HG03045 (cell line): Measurements from ENCODE around the gene H6PD.

Experiments
- ATAC-seq: cut with Tn5 transposase; IDR thresholded peaks from one replicate; pipeline ENCODE4 v1.9.1; 2021; ENCODE audit warnings: mild to moderate bottlenecking, moderate library complexity; ENCODE audit not compliant: unreplicated experiment

H6PD gene

GRCh38 chr1:9239622-9240401 is 5.2 kb downstream of the H6PD start:
- no peak for ATAC-seq

DNA sequence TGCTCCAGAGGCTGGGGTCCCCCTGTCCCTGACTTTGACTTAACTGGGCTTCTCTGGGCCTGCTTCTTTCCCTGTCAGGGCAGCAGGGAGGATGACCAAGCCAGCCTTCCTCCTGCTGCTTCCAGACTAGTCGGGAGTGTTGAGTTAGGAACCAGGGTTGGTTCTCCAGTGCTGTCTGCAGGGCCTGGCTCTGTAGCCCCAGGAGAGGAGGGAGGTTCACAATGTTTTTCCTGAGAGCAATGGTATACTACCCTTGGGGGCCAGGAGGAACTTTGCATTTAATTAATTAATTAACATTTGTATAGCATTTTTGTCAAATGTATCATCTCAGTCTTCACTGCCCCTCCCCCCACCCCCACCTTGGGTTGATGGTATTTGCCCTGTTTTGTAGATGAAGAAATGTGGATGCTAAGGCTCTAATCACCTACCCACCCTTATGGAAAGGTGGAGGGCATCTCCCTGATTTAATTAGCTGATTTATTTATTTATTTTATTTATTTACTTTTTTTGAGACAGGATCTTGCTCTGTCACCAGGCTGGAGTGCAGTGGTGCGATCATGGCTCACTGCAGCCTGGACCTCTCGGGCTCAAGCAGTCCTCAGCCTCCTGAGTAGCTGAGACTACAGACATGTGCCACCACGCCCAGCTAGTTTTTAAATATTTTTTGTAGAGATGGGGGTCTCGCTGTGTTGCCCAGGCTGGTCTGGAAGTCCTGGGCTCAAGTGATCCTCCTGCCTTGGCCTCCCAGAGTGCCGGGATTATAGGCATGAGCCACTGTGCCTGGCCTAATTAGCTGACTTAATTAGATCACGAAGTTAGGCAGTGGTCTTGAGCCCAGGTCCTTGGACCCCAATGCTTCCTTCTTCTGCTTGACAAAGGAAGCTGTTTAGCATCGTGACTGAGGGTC is 6.6 kb downstream of the H6PD start:
- ATAC-seq: no peak

GRCh38 chr1:9241891-9242290 is 7.3 kb downstream of the H6PD start:
- ATAC-seq: no peak

GRCh38 chr1:9242338-9242969 is 7.9 kb downstream of the H6PD start:
- ATAC-seq: no peak

DNA sequence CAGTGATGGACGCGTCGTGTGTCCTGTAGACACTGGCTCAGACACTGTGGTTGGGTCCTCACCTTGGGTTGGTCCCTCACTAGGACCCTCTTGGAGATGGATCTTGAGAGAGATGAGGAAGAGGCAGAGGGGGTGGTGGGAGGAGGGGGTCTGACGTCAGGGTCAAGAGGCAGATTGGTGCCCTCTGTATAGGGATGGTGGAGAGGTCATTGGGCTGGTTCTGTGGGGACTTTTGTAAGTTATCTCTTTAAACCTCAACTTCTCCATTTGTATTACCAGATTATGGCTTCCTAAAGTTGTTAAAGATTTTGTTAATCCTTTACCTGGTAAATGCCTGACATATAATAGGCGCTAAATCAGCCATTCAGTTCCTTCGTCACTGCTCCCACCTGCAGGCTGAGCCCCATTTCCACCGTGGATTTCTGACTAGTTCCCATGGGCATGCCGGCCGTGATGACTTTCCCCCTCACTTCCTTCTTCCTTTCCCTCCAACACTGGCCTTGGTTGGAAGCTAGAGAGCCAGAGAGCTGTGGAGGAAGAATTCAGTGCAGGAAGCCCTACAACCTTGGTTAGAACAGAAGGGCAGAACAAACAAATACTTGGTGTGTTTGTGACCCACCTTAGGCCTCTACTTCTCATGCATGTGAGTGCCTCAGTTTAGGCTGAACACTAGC is 8.6 kb downstream of the H6PD start:
- no peak for ATAC-seq

GRCh38 chr1:9244501-9245229 is 10.1 kb downstream of the H6PD start:
- no peak for ATAC-seq

- no peak for ATAC-seq
These were observed 10.7 kb downstream of the H6PD start for GRCh38 chr1:9245230-9245619.

DNA sequence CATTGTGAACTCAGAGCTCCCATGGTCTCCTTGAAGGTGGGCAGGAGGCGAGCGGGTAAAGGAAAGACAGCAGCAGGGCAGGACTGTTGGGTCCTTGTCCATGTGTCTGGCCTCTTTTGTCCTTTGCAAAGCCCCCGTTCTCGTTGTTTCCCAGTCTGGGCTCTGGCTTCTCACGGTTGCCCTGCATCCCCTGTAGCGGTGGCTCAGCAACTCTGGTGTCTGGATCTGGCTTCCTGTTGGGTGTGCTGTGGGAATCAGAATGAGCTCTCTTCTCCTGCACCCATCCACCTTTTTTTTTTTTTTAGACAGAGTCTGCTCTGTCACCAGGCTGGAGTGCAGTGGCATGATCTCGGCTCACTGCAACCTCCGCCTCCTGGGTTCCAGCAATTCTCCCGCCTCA is 11.1 kb downstream of the H6PD start:
- no peak for ATAC-seq

- ATAC-seq: no peak
These were observed 11.6 kb downstream of the H6PD start for GRCh38 chr1:9246215-9246614.

GRCh38 chr1:9246841-9247785 is 12.5 kb downstream of the H6PD start:
- no peak for ATAC-seq

DNA sequence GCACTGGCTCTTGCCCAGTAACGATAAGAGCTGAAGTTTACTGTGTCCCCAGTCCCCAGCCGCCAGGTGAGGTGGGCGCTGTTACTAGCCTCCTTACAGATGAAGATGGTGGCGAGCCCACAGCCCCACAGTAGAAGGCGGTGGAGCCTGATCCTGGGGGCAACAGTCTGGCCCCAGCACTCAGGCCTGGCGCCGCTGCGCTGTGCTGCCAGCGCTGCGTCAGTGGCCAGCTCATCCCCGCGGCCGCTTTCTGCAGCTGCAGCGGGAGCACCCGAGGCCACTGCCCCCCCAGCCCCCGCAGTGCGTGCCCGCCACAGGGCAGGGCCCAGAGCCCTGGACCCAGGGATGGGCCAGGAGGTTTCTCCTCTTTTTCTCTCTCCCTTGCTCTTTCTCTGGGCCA is 13.3 kb downstream of the H6PD start:
- ATAC-seq: no peak

DNA sequence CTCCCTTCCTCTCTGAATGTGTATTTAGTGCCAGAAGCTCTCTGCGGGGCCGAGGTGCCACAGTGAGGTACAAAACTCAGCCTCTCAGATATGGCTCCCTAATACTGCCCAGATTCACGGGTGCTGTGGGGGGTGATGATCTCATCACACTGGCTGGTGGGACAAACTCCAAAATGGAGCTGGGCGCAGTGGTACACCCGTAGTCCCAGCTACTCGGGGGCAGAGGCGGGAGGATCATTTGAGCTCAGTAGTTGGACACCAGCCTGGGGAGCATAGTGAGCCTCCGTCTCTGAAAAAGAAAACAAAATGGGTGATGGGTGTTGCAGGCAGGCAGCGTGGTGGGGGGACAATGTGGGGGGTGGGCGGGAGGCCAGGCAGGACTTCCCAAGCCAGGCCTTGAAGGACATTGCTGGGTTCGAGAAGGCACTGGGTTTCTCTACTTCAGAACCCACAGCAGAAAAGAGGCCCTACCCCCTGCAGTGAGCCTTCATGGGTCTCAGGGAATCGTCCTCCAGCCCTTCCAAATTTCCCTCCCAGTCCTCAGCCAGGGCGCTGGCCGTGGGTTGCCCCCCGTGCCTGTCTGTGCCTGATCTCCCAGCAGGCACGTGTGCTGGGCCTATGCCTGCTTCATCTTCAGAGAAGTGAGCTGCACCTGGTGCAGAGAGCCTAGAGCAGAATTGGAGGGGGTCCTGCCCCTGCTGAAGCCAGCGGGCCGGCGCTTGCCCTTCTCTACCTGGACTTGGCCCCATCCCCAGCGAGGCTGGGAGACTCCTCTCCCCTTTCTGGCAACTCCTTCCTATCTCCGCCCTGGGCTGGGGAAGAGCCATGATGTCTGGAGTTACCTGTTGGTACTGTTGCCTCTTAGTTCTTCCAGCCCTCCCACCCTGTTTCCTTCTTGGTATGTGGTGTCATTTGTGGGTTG is 14.0 kb downstream of the H6PD start:
- ATAC-seq: no peak

DNA sequence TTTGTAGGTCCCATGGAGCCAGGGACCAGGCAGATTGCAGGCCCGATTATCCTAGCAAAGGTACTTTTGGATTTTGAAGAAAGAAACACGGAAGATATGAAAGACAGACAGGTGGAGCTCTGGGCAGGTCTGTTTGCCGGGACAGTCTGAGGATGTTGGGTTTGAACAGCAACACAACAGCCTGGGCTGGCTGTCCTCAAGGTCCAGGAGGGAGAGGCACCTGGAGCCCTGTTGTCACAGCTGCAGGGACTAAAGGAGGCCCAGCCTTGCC is 14.6 kb downstream of the H6PD start:
- ATAC-seq: no peak

- ATAC-seq: no peak
These were observed 15.2 kb downstream of the H6PD start for GRCh38 chr1:9249534-9250410.

DNA sequence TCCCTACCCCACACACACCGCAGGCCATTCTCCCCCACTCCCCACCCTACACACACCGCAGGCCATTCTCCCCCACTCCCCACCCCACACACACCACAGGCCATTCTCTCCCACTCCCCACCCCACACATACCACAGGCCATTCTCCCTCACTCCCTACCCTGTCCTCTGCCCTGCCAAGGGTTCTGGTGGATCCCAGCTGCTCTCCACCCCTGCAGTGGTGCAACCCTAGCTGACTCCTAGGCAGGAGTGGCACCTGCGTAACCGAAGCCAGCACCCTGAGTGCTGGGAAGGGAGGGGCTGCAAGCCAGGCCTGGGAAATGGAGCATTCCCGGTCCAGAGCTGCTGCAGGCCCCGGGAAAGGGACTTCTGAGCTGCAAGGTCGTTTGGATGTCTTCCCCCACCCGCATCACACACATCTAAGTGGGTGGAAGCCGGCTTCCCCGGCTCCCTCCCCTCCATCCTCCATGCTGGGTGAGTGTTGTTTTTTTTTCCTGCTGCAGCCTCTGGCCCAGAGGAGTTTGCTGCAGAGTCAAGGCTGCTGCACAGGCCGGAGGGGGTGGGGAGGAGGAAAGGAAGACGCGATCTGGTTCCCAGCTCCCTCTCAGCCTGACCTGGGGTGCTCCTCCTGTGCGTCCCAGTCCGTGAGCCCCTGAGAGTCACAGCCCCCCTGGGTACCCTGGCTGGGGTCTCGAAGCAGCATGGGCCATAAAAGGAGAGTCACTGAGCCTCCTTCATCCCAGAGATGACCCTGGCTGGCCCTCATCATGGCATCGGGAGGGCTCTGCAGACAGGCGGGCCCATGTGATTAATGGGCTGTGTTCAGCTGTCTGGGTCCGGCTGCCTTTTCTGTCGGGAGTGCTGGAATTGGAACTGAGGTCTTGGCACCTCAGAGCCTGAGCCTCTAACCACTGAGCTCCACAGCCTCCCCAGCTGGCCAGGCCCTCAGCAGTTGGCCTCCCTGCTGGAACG is 16.1 kb downstream of the H6PD start:
- ATAC-seq: no peak

GRCh38 chr1:9251501-9251900 is 16.9 kb downstream of the H6PD start:
- ATAC-seq: no peak
